ENCODE results near the gene ATXN1. TPM values are rescaled to one million over a fixed set of nuclear protein-coding genes. Genes with fewer than 3 reads are reported as not detected.

Gene ATXN1
- polyA plus RNA-seq, 2 of the 4 experiments (the other 2 are of a cell fraction): 2.9 to 8.3 TPM

DNA sequence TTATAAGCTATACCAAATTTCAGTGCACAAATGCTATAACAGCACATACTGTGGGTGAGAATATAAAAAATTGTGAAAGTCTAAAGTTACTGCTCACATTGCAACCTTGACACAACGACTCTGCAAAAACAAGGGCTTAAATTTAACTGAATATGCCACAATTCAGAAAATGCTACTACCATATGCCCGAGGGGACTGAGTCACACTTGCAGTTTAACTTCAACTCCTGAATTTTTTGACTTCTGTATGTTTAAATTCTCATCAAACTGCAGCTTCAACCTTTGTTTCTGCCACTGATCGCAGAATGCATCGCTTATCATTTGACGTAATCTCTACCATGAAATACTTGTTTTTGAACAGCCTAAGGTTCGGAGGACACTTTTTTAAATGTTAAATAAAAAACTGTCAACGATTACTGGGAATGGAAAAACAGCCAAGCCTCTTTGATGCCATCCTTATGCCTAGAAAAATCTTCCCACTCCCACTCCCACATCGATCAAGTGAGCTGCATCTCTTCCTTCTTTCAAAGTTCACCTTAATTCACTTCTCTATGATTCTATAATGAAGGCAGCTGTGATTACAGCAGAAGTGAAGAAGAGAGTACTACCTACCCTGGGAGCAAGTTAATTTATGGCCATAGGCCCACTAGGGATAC, 136.5 kb downstream of the ATXN1 start:
- FAIRE-seq: no peak
- CTCF ChIA-PET: interaction anchor here (0.6 to 1.2 kb wide), 4 partner anchors 24 to 293 kb away, joined by 3 read pairs; no protein-coding TSS in a partner anchor
- POLR2A ChIA-PET: no interaction called here
- Histone ChIP-seq H3K4me3 (no peak overlapping the region), H3K9me3 (no peaks in the 10 kb centered on the region), H3K4me2 (peak overlapping the region; percentile 1; the same call in 2 of the 3 replicates), H3K4me1 (peaks cover 30% of the 10 kb centered on the region), H3K27ac (no peak overlapping the region)
- no peak for TF ChIP-seq KDM5A (IDR thresholded peaks at IDR 0.05)
- WGBS (ENCODE audit: missing lambda C conversion rate): 69% methylated on average over 8 of the region's 8 CpGs
- no peak for DNase-seq (ENCODE audit: low read depth in 1 of 2, low spot score in 1 of 2)
- ATAC-seq: no peak

DNA sequence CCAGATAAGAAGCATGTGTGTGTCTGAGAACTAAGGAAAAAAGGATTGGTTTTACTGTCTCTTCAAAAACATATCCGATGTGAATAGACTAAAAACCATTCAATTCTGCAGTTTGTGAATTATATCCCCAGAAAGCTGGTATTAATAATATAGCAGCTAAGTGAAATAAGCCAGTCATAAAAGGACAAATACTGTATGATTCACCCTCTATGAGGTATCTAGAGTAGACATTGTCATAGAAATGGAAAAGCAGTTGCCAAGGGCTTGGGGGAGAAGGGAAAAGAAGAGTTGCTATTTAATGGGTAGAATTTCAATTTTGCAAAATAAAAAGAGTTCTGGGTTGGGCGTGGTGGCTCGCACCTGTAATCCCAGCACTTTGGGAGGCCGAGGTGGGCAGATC, 137.5 kb downstream of the ATXN1 start:
- ChIA-PET POLR2A (no interaction called here), CTCF (interaction anchor here (1.2 kb wide), 1 partner anchor 113 kb away, joined by 3 read pairs; no protein-coding TSS in a partner anchor)
- no peak overlapping the region for H3K4me2 ChIP-seq
- no peak for ATAC-seq
- H3K4me3 ChIP-seq: no peak overlapping the region
- no peak for FAIRE-seq
- H3K9me3 ChIP-seq: no peaks in the 10 kb centered on the region
- WGBS (ENCODE audit: missing lambda C conversion rate): 95% methylated on average over 4 of the region's 4 CpGs
- H3K4me1 ChIP-seq: peaks cover 30% of the 10 kb centered on the region
- DNase-seq (ENCODE audit: low read depth in 1 of 2, low spot score in 1 of 2): no peak
- TF ChIP-seq RAD21 (conservative IDR thresholded peaks at IDR 0.05 in 1 of 2, IDR thresholded peaks at IDR 0.05 in 1 of 2): no peak
- TF ChIP-seq CBX2 (IDR thresholded peaks at IDR 0.05; ENCODE audit: borderline replicate concordance, low read depth): no peak
- TF ChIP-seq BHLHE40 (IDR thresholded peaks at IDR 0.05; ENCODE audit: low read depth, low read length): no peak
- no peak for TF ChIP-seq HOXB5 (CRISPR knock-in tag; IDR thresholded peaks at IDR 0.05)
- TF ChIP-seq, protein P1, sequence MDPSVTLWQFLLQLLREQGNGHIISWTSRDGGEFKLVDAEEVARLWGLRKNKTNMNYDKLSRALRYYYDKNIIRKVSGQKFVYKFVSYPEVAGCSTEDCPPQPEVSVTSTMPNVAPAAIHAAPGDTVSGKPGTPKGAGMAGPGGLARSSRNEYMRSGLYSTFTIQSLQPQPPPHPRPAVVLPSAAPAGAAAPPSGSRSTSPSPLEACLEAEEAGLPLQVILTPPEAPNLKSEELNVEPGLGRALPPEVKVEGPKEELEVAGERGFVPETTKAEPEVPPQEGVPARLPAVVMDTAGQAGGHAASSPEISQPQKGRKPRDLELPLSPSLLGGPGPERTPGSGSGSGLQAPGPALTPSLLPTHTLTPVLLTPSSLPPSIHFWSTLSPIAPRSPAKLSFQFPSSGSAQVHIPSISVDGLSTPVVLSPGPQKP (IDR thresholded peaks at IDR 0.05; ENCODE audit: low read depth, low read length): no peak
- no peak for TF ChIP-seq CHD2 (IDR thresholded peaks at IDR 0.05; ENCODE audit: low read length, partially characterized antibody)
- TF ChIP-seq MAZ (IDR thresholded peaks at IDR 0.05; ENCODE audit: borderline replicate concordance, low read depth, low read length): no peak
- no peak for TF ChIP-seq NPAS2 (CRISPR knock-in tag; IDR thresholded peaks at IDR 0.05; ENCODE audit: borderline replicate concordance)
- TF ChIP-seq KDM1A (IDR thresholded peaks at IDR 0.05; ENCODE audit: low read depth): no peak
- no peak for TF ChIP-seq REST (IDR thresholded peaks at IDR 0.05)
- no peak for TF ChIP-seq HMGXB4 (CRISPR knock-in tag; IDR thresholded peaks at IDR 0.05; ENCODE audit: borderline replicate concordance)
- peak overlapping the region in 1 of 2 experiments; percentile 70; a peak in 3 of 6 replicates for H3K27ac ChIP-seq

GRCh38 chr6:16623029-16623653, 138.1 kb downstream of the ATXN1 start:
- Histone ChIP-seq H3K27ac (peak overlapping the region; percentile 39 to 70; a peak in 4 of 6 replicates), H3K9me3 (no peaks in the 10 kb centered on the region), H3K4me3 (no peak overlapping the region), H3K4me1 (peaks cover 30% of the 10 kb centered on the region), H3K4me2 (peak overlapping the region; percentile 16; the same call in 1 of the 3 replicates)
- FAIRE-seq (no peak), ATAC-seq (no peak), DNase-seq (ENCODE audit: low read depth in 1 of 2, low spot score in 1 of 2) (peak in 1 of 2 experiments; percentile 4)
- CTCF ChIA-PET: no interaction called here
- no peak for TF ChIP-seq ESRRA (IDR thresholded peaks at IDR 0.05; ENCODE audit: borderline replicate concordance, low read length)
- TF ChIP-seq MAFK (IDR thresholded peaks at IDR 0.05; ENCODE audit: partially characterized antibody): peak; percentile 91
- peak; percentile 82 for TF ChIP-seq NFE2L2 (conservative IDR thresholded peaks at IDR 0.05; ENCODE audit: low read length)
- 88% methylated on average over 3 of the region's 3 CpGs for WGBS (ENCODE audit: missing lambda C conversion rate)
- POLR2A ChIA-PET: no interaction called here
